ENCODE data around the gene ACOXL.
"Not testable (repeated sequence)": the region's sequence is repeated elsewhere in the genome, so short reads cannot be mapped to it uniquely, and the experiment has no call there.

Gene ACOXL

DNA sequence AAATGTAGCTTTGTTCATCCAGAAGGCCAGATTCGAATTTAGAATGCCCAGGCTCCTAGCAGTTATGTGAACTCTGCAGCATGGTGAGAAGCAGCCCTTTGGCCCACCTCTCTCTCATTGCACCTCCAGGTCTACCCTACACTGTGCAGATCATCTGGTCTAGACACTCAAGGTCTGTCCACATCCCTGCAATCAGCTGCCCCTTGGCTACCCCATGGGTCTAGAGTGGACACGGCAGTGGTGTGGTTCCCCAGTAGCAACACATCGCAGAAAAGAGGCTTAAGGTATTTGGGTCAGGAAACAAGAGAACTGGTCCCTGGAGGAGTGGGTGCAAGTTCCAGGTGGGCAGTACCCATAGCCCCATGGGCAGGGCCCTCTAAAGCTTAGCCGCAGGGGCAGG, 311.7 kb downstream of the ACOXL start:
- no peak for DNase-seq

DNA sequence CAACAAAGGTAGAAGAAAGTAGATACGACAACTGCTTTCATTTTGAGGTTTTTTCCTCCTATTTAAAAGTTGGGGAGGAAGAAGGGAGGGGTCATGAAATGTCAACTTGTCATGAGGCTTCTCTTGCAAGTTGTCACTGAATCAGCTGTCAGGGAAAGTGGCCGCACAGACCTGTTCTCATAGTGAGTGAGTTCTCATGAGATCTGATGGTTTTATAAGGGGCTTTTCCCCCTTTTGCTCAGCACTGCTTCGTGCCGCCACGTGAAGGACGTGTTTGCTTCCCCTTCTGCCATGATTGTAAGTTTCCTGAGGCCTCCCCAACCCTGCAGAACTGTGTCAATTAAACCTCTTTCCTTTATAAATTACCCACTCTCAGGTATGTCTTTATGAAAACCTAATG, 312.9 kb downstream of the ACOXL start:
- DNase-seq, result not testable (repeated sequence)

DNA sequence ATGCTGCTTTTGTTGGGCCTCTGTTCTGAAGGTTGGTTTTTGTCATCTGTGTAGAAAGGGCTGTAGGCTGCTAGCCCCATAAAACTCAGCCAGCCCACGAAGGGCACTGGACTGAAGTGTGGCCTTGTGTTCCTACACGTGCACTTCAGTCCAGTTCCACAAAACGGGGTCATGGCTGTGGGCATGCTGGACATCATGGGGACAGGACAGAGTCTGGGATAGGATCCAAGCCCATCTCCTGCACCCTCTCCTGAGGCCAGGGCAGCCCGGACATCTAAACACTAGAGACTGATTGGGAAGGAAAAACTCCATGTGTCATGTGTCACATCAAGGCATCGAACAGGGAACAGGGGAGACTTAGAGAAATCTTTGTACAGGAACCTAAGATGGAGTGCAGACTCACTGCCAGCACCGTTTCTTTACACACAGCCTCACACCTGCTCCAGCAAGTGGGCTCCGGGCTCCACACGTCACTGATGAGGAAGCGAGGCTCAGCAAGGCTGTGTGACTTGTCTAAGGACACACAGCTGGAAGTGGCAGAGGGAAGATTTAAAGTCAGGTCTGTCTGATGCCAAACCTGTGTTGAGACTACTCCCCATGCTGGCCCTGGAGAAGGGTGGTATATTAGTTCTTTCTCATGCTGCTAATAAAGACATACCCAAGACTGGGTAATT, 313.5 kb downstream of the ACOXL start:
- DNase-seq, result no peak

DNA sequence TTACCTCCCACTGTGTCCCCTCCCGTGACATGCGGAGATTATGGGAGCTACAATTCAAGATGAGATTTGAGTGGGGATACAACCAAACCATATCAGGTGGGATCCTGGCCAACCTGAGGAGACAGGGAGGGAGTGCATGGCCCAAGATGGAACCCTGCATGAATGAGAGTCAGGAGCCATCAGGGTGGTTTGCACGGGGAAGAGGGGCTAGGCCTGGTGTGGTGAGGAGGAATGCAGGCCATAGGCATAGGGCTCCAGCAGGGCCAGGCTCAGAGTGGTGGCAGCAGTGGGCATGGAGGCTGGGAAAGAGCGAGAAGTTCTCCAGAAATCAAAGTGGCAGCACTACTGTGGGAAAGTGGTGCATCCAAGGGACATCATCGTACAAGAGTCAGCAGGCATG, 314.3 kb downstream of the ACOXL start:
- DNase-seq, result no peak

DNA sequence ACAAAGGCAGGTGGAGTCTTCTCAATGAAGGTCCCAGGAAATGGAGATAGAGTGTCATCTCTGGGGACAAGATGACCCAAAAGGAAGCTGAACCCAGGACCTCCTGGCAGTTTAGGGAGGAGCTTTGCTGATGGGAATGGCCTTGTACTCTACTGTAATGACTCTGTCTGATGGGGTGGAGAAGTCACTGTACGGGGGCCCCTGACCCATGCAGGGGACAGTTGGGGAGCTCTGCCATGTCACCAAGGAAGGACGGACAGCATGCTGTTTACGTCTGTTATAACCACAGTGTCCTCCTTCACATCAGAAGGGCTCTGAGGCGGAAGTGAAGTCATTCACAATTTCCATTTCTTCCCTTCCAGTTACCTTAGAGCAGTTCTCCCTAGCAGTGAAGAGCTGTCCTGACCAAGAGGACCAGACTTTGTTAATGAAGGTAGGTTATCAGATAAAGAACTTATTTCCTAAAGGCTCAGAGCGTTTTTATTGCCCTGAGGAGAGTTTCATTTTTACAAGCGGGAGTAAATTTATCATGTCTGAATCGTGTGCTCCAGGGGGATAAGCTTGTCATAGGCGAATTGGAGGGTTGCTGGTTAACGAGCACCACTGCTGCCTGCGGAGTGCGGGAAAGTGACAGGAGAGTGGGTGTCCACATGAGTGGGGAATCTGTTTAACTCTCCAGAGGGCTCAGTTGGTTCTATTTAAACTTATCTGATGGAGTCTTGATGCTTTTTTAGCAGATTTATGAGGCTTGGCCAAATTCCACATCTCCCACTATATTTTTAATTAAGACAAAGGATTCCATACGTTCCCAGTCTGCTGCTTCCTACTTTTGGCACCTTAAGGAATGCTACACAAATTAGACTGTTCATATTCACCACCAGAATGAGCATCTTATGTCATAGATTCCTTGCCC, 316.7 kb downstream of the ACOXL start:
- no peak for DNase-seq

DNA sequence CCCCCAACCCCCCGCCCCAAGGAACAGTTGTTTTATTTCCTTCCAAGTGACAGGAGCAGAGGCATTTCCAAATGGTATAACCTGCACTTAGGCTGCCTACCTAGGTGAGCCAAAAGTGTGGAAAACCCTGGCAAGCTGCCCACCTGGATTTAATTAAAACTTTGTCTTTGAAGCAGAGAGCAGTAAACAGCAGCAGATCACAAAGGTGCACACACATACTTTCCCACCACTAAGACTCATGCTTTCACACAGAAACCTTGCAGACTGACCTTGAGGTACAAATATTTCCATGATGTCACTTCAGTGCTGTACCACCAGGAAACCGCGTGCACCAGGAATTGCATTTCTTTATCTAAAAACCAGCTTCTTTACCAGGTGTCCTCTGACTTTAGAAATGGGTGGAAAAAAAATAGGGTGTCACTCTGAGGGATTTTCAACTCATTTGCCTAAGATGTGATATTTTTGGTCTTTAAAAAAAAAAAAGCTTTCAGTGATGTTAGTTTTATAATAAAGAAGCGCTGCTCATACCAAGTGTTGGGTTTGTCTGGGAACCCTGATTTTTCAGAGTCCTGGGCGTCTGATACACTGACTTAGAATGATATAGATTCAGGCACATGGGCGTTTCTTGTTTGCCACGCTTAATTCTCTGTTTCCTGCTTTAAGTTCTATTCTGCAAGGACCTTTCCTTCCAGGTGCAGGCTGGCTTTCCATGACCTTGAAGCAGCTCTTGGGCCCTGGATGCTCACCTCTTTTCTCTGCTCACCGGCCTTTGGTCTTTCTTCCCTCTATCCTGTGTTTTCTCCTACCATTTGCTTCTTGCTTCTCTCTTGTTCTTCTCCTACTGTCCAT, 317.6 kb downstream of the ACOXL start:
- peak; percentile 58 for DNase-seq

DNA sequence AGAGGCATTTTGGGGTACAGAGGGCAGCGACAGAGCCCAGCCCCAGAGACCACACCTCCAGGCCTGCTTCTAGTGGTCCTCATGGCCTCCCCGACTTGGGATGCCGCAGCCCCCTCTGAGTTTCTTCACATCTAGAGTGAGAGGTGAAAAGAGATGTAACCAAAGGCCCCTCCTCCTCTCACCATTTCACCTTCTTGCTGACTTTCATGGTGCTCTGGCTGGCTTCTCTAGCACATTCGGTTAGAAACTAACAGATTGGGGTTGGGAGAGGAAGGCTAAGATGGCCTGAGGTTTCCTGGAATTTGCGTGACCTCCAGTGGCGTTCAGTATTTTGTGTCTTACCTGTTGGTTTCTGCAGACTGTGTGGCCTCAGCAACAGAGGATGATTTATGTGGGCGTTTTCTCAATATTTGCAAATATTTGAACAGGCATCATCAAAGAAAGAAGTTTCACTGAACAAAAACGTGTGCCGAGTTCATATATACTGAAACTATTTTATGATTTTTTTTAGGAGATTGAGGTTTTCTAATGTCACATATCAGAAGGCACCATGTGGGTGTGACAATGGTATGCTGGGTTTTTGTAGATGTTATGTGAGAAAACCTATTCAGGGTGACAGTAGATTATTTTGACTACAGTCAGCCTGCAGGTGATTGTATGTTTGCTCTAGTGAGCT, 318.5 kb downstream of the ACOXL start:
- DNase-seq, result no peak

DNA sequence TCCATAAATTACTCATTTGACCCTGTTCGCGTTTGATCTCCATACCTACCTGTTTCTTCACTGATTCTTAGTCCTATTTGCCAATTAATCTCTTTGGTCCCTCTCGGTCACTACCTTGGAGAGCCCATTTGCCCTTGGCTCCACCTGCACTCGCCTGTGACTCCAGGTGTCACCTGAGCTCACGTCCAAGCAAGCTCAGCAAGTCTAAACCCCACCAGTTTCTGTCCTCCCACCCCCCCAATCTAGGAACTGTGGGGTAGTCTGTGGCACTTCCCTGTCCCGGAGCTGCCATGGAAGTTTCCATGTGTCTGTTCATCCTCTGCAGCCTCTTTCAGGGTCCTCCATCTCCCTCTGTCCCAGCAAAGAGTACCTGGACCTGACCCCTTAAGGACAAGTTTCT, 320.2 kb downstream of the ACOXL start:
- no peak for DNase-seq

DNA sequence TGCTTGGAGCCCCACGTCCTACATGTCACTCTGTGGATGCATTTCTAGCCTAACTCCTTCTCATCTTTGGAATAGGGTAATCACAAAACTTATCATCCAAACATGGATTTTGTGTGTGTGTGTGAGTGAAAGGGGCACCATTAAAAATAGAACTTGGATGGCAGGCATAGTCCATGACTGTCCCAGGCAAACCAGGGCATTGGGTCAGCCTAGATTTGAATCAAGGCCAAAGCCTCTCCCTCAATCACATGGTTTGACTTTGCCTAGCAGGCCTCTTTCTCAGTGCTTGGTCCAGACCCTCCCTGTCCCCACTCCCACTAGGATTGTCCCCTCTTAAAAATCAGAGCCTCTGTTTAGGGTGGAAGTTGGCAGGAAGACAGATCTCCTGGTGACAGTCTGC, 320.9 kb downstream of the ACOXL start:
- DNase-seq, result no peak

DNA sequence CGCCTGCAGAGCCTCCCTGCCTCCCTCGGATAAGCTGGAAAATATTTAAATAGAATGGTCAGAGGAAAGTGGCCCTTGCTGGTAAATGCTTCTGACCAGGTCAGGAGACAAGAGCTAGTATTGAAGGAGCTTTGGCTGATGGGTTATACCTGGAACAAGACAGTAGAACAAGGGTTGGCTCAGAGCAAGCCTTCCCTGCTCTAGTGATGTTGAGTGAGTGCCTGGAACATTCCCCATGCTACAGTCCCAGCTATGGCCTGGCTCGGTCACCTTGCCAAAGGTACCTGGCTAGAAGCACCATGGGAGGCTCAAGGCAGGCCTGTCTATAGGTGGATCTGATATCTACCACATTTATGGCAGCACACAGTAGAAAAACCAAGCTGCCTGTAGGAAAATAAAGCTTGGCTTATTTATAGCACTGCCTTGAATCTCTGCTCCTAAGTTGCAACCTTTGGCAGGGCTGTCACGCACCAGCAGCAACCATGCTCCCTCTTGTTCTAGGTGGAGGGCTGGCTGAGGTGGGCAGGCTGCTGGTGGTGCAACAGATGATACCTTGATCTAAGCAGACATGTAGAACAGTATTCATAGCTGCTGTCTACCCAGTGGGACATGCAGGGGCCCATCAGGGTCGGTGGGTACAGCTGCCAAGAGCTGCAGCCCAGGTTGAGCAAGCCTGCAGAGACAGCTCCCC, 321.6 kb downstream of the ACOXL start:
- no peak for DNase-seq

DNA sequence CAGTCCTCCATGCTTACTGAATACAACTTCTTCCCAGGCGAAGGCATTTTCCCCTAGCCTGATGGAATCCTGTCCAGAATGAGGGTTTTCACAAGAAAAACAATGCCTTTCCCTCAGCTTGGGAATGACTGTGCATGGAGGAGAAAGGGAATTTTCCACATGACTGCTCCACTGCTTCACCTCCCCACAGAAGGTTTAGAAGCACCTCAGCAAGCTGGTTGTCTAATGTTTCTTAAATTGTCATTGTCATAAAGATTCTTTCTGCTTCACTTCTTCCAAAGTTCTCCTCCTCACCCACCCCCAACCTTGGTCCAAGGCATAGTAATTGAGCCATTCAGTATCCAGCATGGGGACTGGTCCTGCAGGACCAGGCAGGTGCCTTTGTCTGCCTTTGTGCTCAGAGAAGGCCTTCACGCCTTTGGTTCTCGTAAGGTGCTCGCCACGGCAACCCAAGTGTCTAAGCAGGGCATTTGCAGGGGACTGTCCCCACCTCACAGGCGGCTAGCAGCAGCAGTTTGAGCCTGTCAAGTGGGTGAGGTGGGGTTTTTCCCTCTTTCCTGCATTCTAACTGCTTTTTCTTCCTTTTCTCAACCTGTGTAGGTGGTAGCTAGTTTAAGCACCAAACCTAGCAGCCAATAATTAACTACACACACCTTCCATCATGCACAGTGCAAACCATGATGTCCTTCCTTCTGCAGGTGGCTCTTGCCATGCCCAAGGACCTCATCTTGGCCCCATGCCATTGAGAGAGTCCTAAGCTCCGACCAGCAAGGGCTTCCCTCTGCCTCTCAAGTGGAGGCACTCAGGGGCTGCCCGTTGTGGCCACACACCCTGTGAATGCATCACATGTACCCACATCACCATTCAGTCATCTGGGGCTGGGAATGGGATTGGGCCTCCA, 322.7 kb downstream of the ACOXL start:
- no peak for DNase-seq

DNA sequence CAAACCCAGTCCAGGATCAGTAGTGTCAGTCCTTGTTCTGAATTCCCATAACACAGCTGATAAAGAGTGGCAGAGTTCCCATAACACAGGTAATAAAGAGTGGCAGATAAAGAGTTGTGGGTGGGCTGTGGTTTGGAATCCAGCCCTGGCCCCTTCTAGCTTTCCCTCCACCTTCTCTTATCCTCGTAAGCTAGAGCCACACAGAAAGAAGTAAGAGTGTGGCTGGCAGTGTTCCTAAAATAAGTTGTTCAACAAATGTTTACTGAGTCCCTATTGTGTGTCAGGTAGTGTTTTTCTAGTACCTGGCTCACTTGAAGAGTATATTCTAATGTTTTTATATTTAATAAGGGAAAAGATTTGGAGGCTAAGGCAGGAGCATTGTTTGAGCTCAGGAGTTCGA, 323.4 kb downstream of the ACOXL start:
- no peak for DNase-seq

DNA sequence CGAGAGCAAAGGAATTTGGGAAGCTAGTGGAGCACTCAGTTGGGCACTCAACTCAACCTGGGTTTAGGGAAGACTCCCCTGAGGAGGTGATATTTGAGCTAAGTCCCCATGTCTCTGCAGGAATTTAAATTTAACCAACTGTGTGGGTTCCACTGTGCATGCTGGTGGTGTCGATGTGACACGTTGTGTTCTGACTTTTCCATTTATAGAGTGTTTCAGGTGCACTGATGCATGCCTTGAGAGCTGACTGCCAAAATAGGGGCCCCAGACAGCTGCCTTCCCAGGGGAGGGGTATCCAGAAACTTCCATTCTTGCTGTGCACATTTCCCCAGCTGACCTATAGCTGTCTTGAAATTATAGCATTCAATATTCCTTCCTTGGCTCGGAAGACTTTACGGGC, 324.7 kb downstream of the ACOXL start:
- no peak for DNase-seq

DNA sequence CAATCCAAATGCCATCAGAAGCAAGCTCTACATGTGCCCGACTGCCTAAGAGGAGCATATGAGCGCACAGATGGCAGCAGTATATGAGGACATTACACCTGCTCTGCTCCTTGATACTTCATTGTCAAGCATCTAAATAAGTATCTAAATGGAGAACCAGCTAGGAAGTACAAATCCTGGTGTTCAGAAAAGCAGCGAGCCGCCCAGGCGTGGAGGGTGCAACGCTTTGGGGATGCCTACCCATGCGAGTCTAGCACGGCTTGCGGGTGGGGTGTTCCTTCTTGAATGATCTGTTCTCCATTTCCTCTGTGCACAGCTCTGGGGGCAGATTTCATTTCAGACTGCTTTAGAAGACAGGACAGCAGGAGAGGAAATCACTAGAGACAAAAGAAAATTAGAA, 325.3 kb downstream of the ACOXL start:
- DNase-seq, result no peak

DNA sequence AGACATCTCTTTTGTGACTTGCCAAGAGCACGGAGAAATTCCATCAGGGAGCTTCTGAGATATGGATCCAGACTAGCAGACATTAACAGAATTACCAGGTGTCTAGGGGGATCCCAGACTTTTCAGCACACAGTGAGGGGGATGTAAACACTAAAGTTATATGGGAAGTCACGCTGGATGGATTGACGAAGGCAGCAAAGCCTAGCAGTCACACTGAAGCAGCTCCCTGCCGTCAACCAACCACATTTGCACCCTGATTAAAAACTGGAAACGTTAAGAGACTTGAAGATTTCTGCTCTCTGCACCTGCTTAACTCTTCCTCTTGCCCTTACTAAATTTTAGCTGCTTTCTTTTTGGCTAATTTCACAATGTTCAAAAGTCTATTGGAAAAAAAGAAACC, 325.9 kb downstream of the ACOXL start:
- DNase-seq, result no peak

DNA sequence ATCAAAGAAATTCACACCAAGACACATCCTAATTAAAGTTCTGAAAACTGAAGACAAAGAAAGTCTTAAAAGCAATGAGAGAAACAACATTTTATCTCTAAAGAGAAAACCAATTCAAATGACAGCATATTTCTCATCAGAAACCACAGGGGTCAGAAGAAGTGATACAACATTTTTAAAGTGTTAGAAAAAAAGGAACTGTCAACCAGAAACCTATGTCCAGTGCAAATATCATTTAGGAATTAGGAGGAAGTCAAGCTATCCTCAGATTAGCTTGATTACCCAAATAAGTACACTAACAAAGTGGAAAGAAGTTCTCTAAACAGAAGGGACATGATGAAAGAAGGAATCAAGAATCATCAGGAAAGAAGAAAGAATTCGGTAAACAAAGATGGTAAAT, 328.8 kb downstream of the ACOXL start:
- no peak for DNase-seq

DNA sequence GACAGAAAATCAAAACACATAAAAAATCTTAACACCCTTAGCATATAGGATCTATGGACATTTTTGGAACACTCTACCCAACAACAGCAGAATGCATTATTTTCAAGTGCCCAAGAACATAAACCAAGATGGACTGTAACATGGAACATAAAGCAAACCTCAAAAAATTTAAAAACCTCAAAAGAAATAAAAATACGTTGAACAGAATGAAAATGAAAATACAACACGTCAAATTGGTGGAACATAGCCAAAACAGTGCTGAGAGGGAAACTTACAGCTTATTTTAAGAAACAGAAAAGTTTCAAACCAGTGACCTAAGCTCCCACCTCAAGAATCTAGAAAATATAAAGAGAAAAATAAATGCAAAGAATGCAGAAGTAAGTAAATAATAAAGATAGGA, 330.0 kb downstream of the ACOXL start:
- DNase-seq, result no peak

DNA sequence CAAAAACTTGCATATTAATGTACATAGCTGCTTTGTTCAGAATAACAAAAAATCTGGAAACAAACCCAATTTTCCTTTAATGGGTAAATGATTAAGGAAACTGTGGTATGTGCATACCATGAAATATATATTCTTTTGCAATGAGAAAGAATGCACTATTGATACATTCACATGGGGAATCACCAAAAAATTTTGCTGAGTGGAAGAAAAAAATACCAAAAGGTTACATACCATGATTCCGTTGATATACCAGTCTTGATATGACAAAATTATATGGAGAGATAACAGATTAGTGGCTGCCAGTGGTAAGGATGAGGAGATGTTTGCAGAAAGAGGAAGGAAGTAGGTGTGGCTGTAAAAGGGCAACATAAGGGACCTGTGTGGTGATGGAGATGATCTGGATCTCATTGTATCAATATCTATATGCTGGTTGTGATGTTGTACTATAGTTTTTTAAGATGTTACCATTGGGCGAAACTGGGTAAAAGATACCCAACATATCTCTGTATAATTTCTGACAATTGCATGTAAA, 333.8 kb downstream of the ACOXL start:
- no peak for DNase-seq

DNA sequence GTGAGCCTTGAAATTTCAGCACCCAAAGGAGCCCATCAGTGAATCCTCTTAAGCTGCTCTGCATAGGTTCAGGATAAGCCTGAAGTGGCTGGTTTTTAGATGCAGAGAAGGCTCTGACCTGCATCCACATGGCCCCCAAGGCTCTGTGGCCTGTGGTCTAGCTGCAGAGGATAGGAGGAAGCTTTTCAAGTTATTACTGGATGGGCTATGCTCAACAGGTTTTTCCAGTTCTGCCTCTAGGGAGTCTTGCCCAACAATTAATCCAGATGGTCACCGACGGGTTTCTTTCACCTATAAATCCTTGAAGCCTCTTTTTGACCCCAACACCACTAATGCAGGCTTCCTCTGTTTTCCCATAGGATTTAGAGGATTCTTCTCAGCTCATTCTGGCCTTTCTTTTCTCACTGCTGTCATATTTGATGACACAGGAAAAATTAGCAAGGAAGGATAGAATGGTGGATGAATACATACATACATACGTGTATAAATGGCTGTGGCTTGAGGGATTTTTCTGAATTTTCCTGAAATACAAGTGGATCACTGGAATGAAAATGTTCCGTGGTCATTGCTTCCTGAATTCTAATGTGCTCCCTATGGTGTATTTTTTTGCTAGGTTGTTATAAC, 336.2 kb downstream of the ACOXL start:
- peak; percentile 58 for DNase-seq

DNA sequence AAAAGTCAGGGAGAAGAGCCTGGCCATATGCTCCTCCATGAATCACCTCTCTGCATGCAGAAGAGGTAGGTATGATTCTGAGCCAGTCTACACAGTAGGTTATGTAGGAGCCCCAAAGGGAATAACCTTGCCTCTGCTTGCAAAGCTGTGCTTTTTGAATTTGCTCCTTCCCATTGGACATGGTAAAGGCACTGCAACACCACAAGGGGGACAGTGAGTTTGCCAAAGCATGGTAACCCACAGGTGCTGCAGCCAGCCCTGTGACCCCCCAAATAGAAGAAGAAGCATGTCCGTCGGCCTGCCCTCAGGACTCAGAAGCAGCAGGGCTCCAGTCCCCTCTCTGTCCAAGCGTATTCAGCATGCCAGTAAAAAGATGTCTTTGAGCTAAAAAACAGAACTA, 337.3 kb downstream of the ACOXL start:
- DNase-seq, result no peak

Measured in NCI-H69 (cell line).